HG03565 (cell line): Measurements from ENCODE around the gene MTMR2.

Source experiments
- ATAC-seq: cut with Tn5 transposase; IDR thresholded peaks from one replicate; pipeline ENCODE4 v1.9.1; 2021; ENCODE audit warnings: mild to moderate bottlenecking, moderate library complexity; ENCODE audit not compliant: unreplicated experiment

The MTMR2 gene

DNA sequence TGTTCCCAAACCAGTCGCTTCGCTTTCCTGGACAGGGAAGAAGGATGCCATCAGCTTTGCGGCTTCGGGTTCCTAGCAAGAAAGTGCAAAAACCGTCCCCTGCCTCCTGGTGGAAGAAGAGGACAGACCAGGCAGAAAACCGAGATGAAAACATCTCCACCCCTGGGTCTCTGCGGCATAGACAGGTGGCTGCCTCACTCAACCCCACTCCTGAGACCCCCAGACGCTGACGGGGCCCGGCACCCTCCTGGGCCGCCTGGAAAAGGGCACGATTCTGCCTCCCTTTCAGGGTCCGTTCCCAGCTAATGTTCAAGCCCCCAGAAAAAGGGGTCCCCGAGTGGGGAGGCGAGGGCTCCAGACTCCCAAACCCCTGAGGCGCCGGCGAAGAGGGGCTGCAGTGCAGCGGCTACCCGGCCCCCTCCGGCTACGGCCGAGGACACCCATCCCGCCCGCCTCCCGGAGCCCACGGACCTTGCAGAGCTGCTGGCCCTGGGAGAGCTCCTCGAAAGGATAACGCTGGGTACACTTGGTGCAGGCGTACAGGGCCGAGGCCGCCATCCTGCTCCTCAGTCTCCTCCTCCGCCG is 134.9 kb downstream of the MTMR2 start:
- no peak for ATAC-seq
